Measurements from ENCODE around the gene ATP13A4.
"Not testable (repeated sequence)": the region's sequence is repeated elsewhere in the genome, so short reads cannot be mapped to it uniquely, and the experiment has no call there.

Gene ATP13A4

GRCh38 chr3:193556841-193557240 is 2.1 kb upstream of the ATP13A4 start:
- FAIRE-seq = no peak
- no peak for TF ChIP-seq POLR2A (IDR thresholded peaks at IDR 0.05; ENCODE audit: low read depth, low read length)
- TF ChIP-seq POLR2AphosphoS5 (IDR thresholded peaks at IDR 0.05; ENCODE audit: low read depth, low read length) = no peak
- no peak for TF ChIP-seq TAF1 (IDR thresholded peaks at IDR 0.05; ENCODE audit: borderline replicate concordance, low read depth, low read length)
- DNase-seq (ENCODE audit: insufficient read length) = no peak

GRCh38 chr3:193553586-193553985 is 1.1 kb downstream of the ATP13A4 start:
- DNase-seq (ENCODE audit: insufficient read length) = no peak
- no peak for FAIRE-seq
- TF ChIP-seq POLR2AphosphoS5 (IDR thresholded peaks at IDR 0.05; ENCODE audit: low read depth, low read length) (no peak), POLR2A (IDR thresholded peaks at IDR 0.05; ENCODE audit: low read depth, low read length) (no peak), TAF1 (IDR thresholded peaks at IDR 0.05; ENCODE audit: borderline replicate concordance, low read depth, low read length) (no peak)

- DNase-seq (ENCODE audit: insufficient read length) (no peak), FAIRE-seq (no peak)
- TF ChIP-seq POLR2A (IDR thresholded peaks at IDR 0.05; ENCODE audit: low read depth, low read length) = no peak
- no peak for TF ChIP-seq TAF1 (IDR thresholded peaks at IDR 0.05; ENCODE audit: borderline replicate concordance, low read depth, low read length)
- TF ChIP-seq POLR2AphosphoS5 (IDR thresholded peaks at IDR 0.05; ENCODE audit: low read depth, low read length) = no peak
Measured at GRCh38 chr3:193552923-193553322, 1.8 kb downstream of the ATP13A4 start.

- no peak for DNase-seq (ENCODE audit: insufficient read length)
- no peak for FAIRE-seq
- TF ChIP-seq POLR2A (IDR thresholded peaks at IDR 0.05; ENCODE audit: low read depth, low read length) (no peak), TAF1 (IDR thresholded peaks at IDR 0.05; ENCODE audit: borderline replicate concordance, low read depth, low read length) (no peak), POLR2AphosphoS5 (IDR thresholded peaks at IDR 0.05; ENCODE audit: low read depth, low read length) (no peak)
Measured at GRCh38 chr3:193548406-193548805, 6.3 kb downstream of the ATP13A4 start.

GRCh38 chr3:193546129-193546528 is 8.6 kb downstream of the ATP13A4 start:
- TF ChIP-seq POLR2AphosphoS5 (IDR thresholded peaks at IDR 0.05; ENCODE audit: low read depth, low read length) = no peak
- no peak for TF ChIP-seq TAF1 (IDR thresholded peaks at IDR 0.05; ENCODE audit: borderline replicate concordance, low read depth, low read length)
- TF ChIP-seq POLR2A (IDR thresholded peaks at IDR 0.05; ENCODE audit: low read depth, low read length) = no peak

GRCh38 chr3:193545304-193545703 is 9.4 kb downstream of the ATP13A4 start:
- TF ChIP-seq TAF1 (IDR thresholded peaks at IDR 0.05; ENCODE audit: borderline replicate concordance, low read depth, low read length) (no peak), POLR2AphosphoS5 (IDR thresholded peaks at IDR 0.05; ENCODE audit: low read depth, low read length) (no peak), POLR2A (IDR thresholded peaks at IDR 0.05; ENCODE audit: low read depth, low read length) (no peak)

More at GRCh38 chr3:193546129-193546528, 8.6 kb downstream of the ATP13A4 start:
- DNase-seq (ENCODE audit: insufficient read length) (no peak), FAIRE-seq (no peak)

GRCh38 chr3:193544289-193544688 is 10.4 kb downstream of the ATP13A4 start:
- no peak for FAIRE-seq
- no peak for TF ChIP-seq POLR2A (IDR thresholded peaks at IDR 0.05; ENCODE audit: low read depth, low read length)
- TF ChIP-seq POLR2AphosphoS5 (IDR thresholded peaks at IDR 0.05; ENCODE audit: low read depth, low read length) = no peak
- no peak for TF ChIP-seq TAF1 (IDR thresholded peaks at IDR 0.05; ENCODE audit: borderline replicate concordance, low read depth, low read length)

More at GRCh38 chr3:193545304-193545703, 9.4 kb downstream of the ATP13A4 start:
- DNase-seq (ENCODE audit: insufficient read length) = no peak
- FAIRE-seq = no peak

GRCh38 chr3:193530231-193531165 is 24.2 kb downstream of the ATP13A4 start:
- FAIRE-seq = no peak
- TF ChIP-seq POLR2AphosphoS5 (IDR thresholded peaks at IDR 0.05; ENCODE audit: low read depth, low read length) = no peak
- no peak for TF ChIP-seq POLR2A (IDR thresholded peaks at IDR 0.05; ENCODE audit: low read depth, low read length)
- no peak for TF ChIP-seq TAF1 (IDR thresholded peaks at IDR 0.05; ENCODE audit: borderline replicate concordance, low read depth, low read length)

More at GRCh38 chr3:193544289-193544688, 10.4 kb downstream of the ATP13A4 start:
- DNase-seq (ENCODE audit: insufficient read length) = no peak

GRCh38 chr3:193526085-193526484 is 28.6 kb downstream of the ATP13A4 start:
- not testable (repeated sequence) for DNase-seq (ENCODE audit: insufficient read length); FAIRE-seq

More at GRCh38 chr3:193530231-193531165, 24.2 kb downstream of the ATP13A4 start:
- no peak for DNase-seq (ENCODE audit: insufficient read length)

- FAIRE-seq (no peak), DNase-seq (ENCODE audit: insufficient read length) (no peak)
- TF ChIP-seq TAF1 (IDR thresholded peaks at IDR 0.05; ENCODE audit: borderline replicate concordance, low read depth, low read length) = no peak
- TF ChIP-seq POLR2AphosphoS5 (IDR thresholded peaks at IDR 0.05; ENCODE audit: low read depth, low read length) = no peak
- TF ChIP-seq POLR2A (IDR thresholded peaks at IDR 0.05; ENCODE audit: low read depth, low read length) = no peak
Measured at GRCh38 chr3:193522473-193522872, 32.2 kb downstream of the ATP13A4 start.

- FAIRE-seq = no peak
- no peak for DNase-seq (ENCODE audit: insufficient read length)
- TF ChIP-seq POLR2A (IDR thresholded peaks at IDR 0.05; ENCODE audit: low read depth, low read length) (no peak), POLR2AphosphoS5 (IDR thresholded peaks at IDR 0.05; ENCODE audit: low read depth, low read length) (no peak), TAF1 (IDR thresholded peaks at IDR 0.05; ENCODE audit: borderline replicate concordance, low read depth, low read length) (no peak)
Measured at GRCh38 chr3:193520738-193521137, 34.0 kb downstream of the ATP13A4 start.

- no peak for FAIRE-seq
- no peak for DNase-seq (ENCODE audit: insufficient read length)
- no peak for TF ChIP-seq POLR2A (IDR thresholded peaks at IDR 0.05; ENCODE audit: low read depth, low read length)
- TF ChIP-seq TAF1 (IDR thresholded peaks at IDR 0.05; ENCODE audit: borderline replicate concordance, low read depth, low read length) = no peak
- no peak for TF ChIP-seq POLR2AphosphoS5 (IDR thresholded peaks at IDR 0.05; ENCODE audit: low read depth, low read length)
Measured at GRCh38 chr3:193515966-193516365, 38.7 kb downstream of the ATP13A4 start.
